NT2/D1 (cell line): ENCODE measurements around the gene NPC1.

Source experiments
- YY1 ChIP-seq: IDR thresholded peaks from 2 replicates; pipeline ENCODE4 v1.6.1; 2011; ENCODE audit not compliant: insufficient read length, insufficient read depth
- ZNF274 ChIP-seq: IDR thresholded peaks from 2 replicates; pipeline ENCODE4 v1.6.1; 2011; ENCODE audit warnings: mild to moderate bottlenecking, low read depth, low read length

GRCh38 chr18:23569299-23570063 is 16.8 kb downstream of the NPC1 start:
- TF ChIP-seq ZNF274: no peak
- TF ChIP-seq YY1: no peak
